H9 (cell line): Measurements from ENCODE around the gene CHID1. TPM values are rescaled to one million over a fixed set of nuclear protein-coding genes. Genes with fewer than 3 reads are reported as not detected.

Experiments used
- DNase-seq: peaks from one replicate; pipeline ENCODE4 v3.0.0-alpha.2; 2017
- H2AFZ ChIP-seq: one replicate; pipeline ENCODE4 v1.6.1; 2013; ENCODE audit warnings: mild to moderate bottlenecking, low read length, control low read depth, moderate library complexity
- H2AK5ac ChIP-seq: 2 replicates; pipeline ENCODE4 v1.6.1; 2013; ENCODE audit warnings: low read length, control low read depth, mixed read lengths; ENCODE audit not compliant: insufficient read length
- H2BK120ac ChIP-seq: one replicate; pipeline ENCODE4 v1.6.1; 2013; ENCODE audit warnings: low read depth, mild to moderate bottlenecking, low read length, control low read depth, inconsistent platforms; ENCODE audit not compliant: poor library complexity, severe bottlenecking
- H2BK12ac ChIP-seq: 2 replicates; pipeline ENCODE4 v1.6.1; 2013; ENCODE audit warnings: low read length, control low read depth, mixed read lengths, low read depth; ENCODE audit not compliant: insufficient read length
- H2BK15ac ChIP-seq: 2 replicates; pipeline ENCODE4 v1.6.1; 2013; ENCODE audit warnings: low read depth, low read length, control low read depth
- H2BK20ac ChIP-seq: one replicate; pipeline ENCODE4 v1.6.1; 2013; ENCODE audit warnings: low read depth, mild to moderate bottlenecking, low read length, control low read depth, inconsistent platforms; ENCODE audit not compliant: poor library complexity, severe bottlenecking
- H2BK5ac ChIP-seq: 2 replicates; pipeline ENCODE4 v1.6.1; 2013; ENCODE audit warnings: low read length, control low read depth, mixed read lengths; ENCODE audit not compliant: insufficient read length
- H3K14ac ChIP-seq: 2 replicates; pipeline ENCODE4 v1.6.1; 2013; ENCODE audit warnings: low read length, control low read depth; ENCODE audit not compliant: insufficient read depth
- H3K18ac ChIP-seq: 2 replicates; pipeline ENCODE4 v1.6.1; 2013; ENCODE audit warnings: low read depth, mild to moderate bottlenecking, mixed read lengths, low read length, control low read depth; ENCODE audit not compliant: insufficient read length
- H3K23ac ChIP-seq: 2 replicates; pipeline ENCODE4 v1.6.1; 2013; ENCODE audit warnings: low read length, control low read depth, mixed read lengths, low read depth; ENCODE audit not compliant: insufficient read length
- H3K23me2 ChIP-seq: 2 replicates; pipeline ENCODE4 v1.6.1; 2013; ENCODE audit warnings: low read depth, mild to moderate bottlenecking, mixed read lengths, low read length, control low read depth; ENCODE audit not compliant: insufficient read length, poor library complexity, severe bottlenecking
- H3K27ac ChIP-seq: 2 replicates; pipeline ENCODE4 v1.5.1; 2013; ENCODE audit warnings: low read length, control low read depth, mixed read lengths, low read depth; ENCODE audit not compliant: insufficient read length
- H3K27me3 ChIP-seq: 2 replicates; pipeline ENCODE4 v1.6.1; 2013; ENCODE audit warnings: low read length, control low read depth, inconsistent platforms; ENCODE audit not compliant: insufficient read depth
- H3K4ac ChIP-seq: 2 replicates; pipeline ENCODE4 v1.6.1; 2013; ENCODE audit warnings: low read depth, mild to moderate bottlenecking, control low read depth, inconsistent platforms, low read length, moderate library complexity
- H3K4me1 ChIP-seq: 2 replicates; pipeline ENCODE4 v1.6.1; 2013; ENCODE audit warnings: low read length, control low read depth, inconsistent platforms; ENCODE audit not compliant: insufficient read depth
- H3K4me2 ChIP-seq: 2 replicates; pipeline ENCODE4 v1.6.1; 2013; ENCODE audit warnings: low read length, control low read depth, mixed read lengths; ENCODE audit not compliant: insufficient read length, insufficient read depth
- H3K56ac ChIP-seq: 2 replicates; pipeline ENCODE4 v1.6.1; 2013; ENCODE audit warnings: low read depth, mild to moderate bottlenecking, mixed read lengths, low read length, control low read depth; ENCODE audit not compliant: insufficient read length
- H3K79me1 ChIP-seq: 2 replicates; pipeline ENCODE4 v1.6.1; 2013; ENCODE audit warnings: low read depth, mild to moderate bottlenecking, moderate library complexity, low read length, control low read depth, inconsistent platforms; ENCODE audit not compliant: insufficient read depth, poor library complexity, severe bottlenecking
- H3K79me2 ChIP-seq: 2 replicates; pipeline ENCODE4 v1.6.1; 2013; ENCODE audit warnings: low read length, control low read depth, inconsistent platforms; ENCODE audit not compliant: insufficient read depth
- H3K9ac ChIP-seq: 2 replicates; pipeline ENCODE4 v1.6.1; 2013; ENCODE audit warnings: low read length, control low read depth, mixed read lengths; ENCODE audit not compliant: insufficient read length; ENCODE audit errors: extremely low read depth
- H3K9me3 ChIP-seq: one replicate; pipeline ENCODE4 v1.6.1; 2013; ENCODE audit warnings: low read depth, low read length, inconsistent platforms; ENCODE audit not compliant: control insufficient read depth
- H3T11ph ChIP-seq: one replicate; pipeline ENCODE4 v1.6.1; 2013; ENCODE audit warnings: mild to moderate bottlenecking, low read length, control low read depth, inconsistent platforms
- H4K20me1 ChIP-seq: one replicate; pipeline ENCODE4 v1.6.1; 2013; ENCODE audit not compliant: control insufficient read depth, insufficient read length, insufficient read depth
- H4K5ac ChIP-seq: 2 replicates; pipeline ENCODE4 v1.6.1; 2013; ENCODE audit warnings: low read depth, mild to moderate bottlenecking, mixed read lengths, low read length, control low read depth; ENCODE audit not compliant: insufficient read length
- H4K8ac ChIP-seq: replicated peaks from 2 replicates; pipeline ENCODE4 v1.6.1; 2013; ENCODE audit warnings: low read length, control low read depth, mixed read lengths, low read depth; ENCODE audit not compliant: insufficient read length
- H4K91ac ChIP-seq: 2 replicates; pipeline ENCODE4 v1.6.1; 2013; ENCODE audit warnings: low read depth, mild to moderate bottlenecking, moderate library complexity, mixed read lengths, low read length, control low read depth; ENCODE audit not compliant: insufficient read length
- H3K27ac Mint-ChIP-seq, 3 experiments: 2 replicates in 2 of 3; 3 replicates in 1 of 3; pipeline ENCODE4 v1.8.0; 2020 to 2021; ENCODE audit warnings: mixed read lengths in 3 of 3, mild to moderate bottlenecking in 1 of 3, moderate library complexity in 1 of 3
- H3K27me3 Mint-ChIP-seq: 2 replicates; pipeline ENCODE4 v1.8.0; 2021; ENCODE audit warnings: low read depth, mild to moderate bottlenecking, moderate library complexity, mixed read lengths
- H3K36me3 Mint-ChIP-seq, 3 experiments: 2 replicates in 2 of 3; 3 replicates in 1 of 3; pipeline ENCODE4 v1.8.0; 2020 to 2021; ENCODE audit warnings: low read depth in 3 of 3, mixed read lengths in 3 of 3; ENCODE audit not compliant: insufficient read depth in 1 of 3
- H3K4me1 Mint-ChIP-seq, 2 experiments: 2 replicates each; pipeline ENCODE4 v1.8.0; 2020; ENCODE audit warnings: mixed read lengths in 2 of 2
- H3K4me3 Mint-ChIP-seq, 2 experiments: 2 replicates in 1 of 2; 3 replicates in 1 of 2; pipeline ENCODE4 v1.8.0; 2020 to 2021; ENCODE audit warnings: mild to moderate bottlenecking in 2 of 2, mixed read lengths in 2 of 2, moderate library complexity in 1 of 2
- H3K9me3 Mint-ChIP-seq, 2 experiments: 2 replicates in 1 of 2; 3 replicates in 1 of 2; pipeline ENCODE4 v1.8.0; 2020; ENCODE audit warnings: mild to moderate bottlenecking in 2 of 2, mixed read lengths in 2 of 2, moderate library complexity in 1 of 2
- CTCF ChIP-seq: fragments of 200-600 bp; sonication (generic); conservative IDR thresholded peaks from 3 replicates; pipeline ENCODE4 v1.8.0; 2021; ENCODE audit warnings: antibody characterized with exemption, mild to moderate bottlenecking
- WGBS: extraction: QIAGEN DNeasy Blood & Tissue Kit; methylation state at CpG from one replicate; pipeline ENCODE4 v1.1.7; 2013; ENCODE audit warnings: missing lambda C conversion rate, low lambda C conversion rate, mixed read lengths; ENCODE audit not compliant: insufficient read length; ENCODE audit errors: extremely low coverage; 5-methylcytosine and 5-hydroxymethylcytosine counted together
- total RNA-seq: library from RNA; stranded (reverse); gene quantifications from 2 replicates; pipeline ENCODE4 v1.2.1, GENCODE V29; 2021

The CHID1 gene
- total RNA-seq, 1 experiment from 2014 or later: 89.4 TPM

- Histone ChIP-seq H3K27me3 (no peaks in the 10 kb centered on the region), H4K91ac (no peak overlapping the region), H4K5ac (no peak overlapping the region), H4K8ac (no peak overlapping the region), H3K23ac (no peak overlapping the region), H3K9ac (no peak overlapping the region), H3K4me2 (no peak overlapping the region), H2AK5ac (no peak overlapping the region), H2BK120ac (no peak overlapping the region), H2BK15ac (no peak overlapping the region), H3K18ac (no peak overlapping the region), H2BK20ac (no peak overlapping the region), H3K4ac (no peak overlapping the region), H3K4me1 (0 out of 2 replicates have a peak, but pooled peaks cover 2% of the 10 kb centered on the region), H3K79me2 (no peaks in the 10 kb centered on the region), H3K14ac (no peak overlapping the region), H3K9me3 (no peaks in the 10 kb centered on the region), H4K20me1 (peaks cover under 1% of the 10 kb centered on the region), H3T11ph (no peak overlapping the region), H2BK5ac (no peak overlapping the region), H3K23me2 (no peaks in the 10 kb centered on the region), H3K79me1 (no peaks in the 10 kb centered on the region), H2BK12ac (no peak overlapping the region), H3K56ac (no peak overlapping the region), H3K27ac (no peak overlapping the region), H2AFZ (no peak overlapping the region)
- peaks cover 2 to 3% of the 10 kb centered on the region in 2 experiments; a peak in 3 of 4 replicates for H3K4me1 Mint-ChIP-seq
- peaks cover 32 to 63% (median 55%) of the 10 kb centered on the region in 3 experiments for H3K36me3 Mint-ChIP-seq
- DNase-seq: no peak
- peak overlapping the region in 1 of 2 experiments; percentile 44; a peak in 1 of 5 replicates for H3K4me3 Mint-ChIP-seq
- WGBS: no CpG with 5 or more reads among the region's 14 CpGs
- no peak overlapping the region; a peak in 2 of 7 replicates for H3K27ac Mint-ChIP-seq
- no peak for TF ChIP-seq CTCF
- no peaks in the 10 kb centered on the region for H3K27me3 Mint-ChIP-seq
- no peaks in the 10 kb centered on the region for H3K9me3 Mint-ChIP-seq
Observed at GRCh38 chr11:882596-882995, 28.0 kb downstream of the CHID1 start.
